HEK293T (cell line): Measurements from ENCODE around the gene OR9A4.

Experiments used
- BHLHE40 ChIP-seq: fragments of 450-650 bp; IDR thresholded peaks from 2 replicates; pipeline ENCODE4 v1.6.1; 2016; ENCODE audit warnings: mild to moderate bottlenecking, moderate library complexity, borderline replicate concordance
- FOXA1 ChIP-seq: fragments of 450-650 bp; IDR thresholded peaks from 2 replicates; pipeline ENCODE4 v1.6.1; 2016; ENCODE audit warnings: mild to moderate bottlenecking
- FOXM1 ChIP-seq: fragments of 450-650 bp; IDR thresholded peaks from 2 replicates; pipeline ENCODE4 v1.6.1; 2017; ENCODE audit warnings: mild to moderate bottlenecking, borderline replicate concordance
- HDGF ChIP-seq: fragments of 450-650 bp; IDR thresholded peaks from 2 replicates; pipeline ENCODE4 v1.6.1; 2017; ENCODE audit warnings: antibody characterized with exemption, borderline replicate concordance
- L3MBTL2 ChIP-seq: fragments of 450-650 bp; conservative IDR thresholded peaks from 2 replicates; pipeline ENCODE4 v1.6.1; 2016; ENCODE audit warnings: mild to moderate bottlenecking
- LEF1 ChIP-seq: fragments of 450-650 bp; IDR thresholded peaks from 2 replicates; pipeline ENCODE4 v1.6.1; 2017; ENCODE audit warnings: mild to moderate bottlenecking, borderline replicate concordance
- NFRKB ChIP-seq: fragments of 450-650 bp; IDR thresholded peaks from 2 replicates; pipeline ENCODE4 v1.6.1; 2016; ENCODE audit warnings: mild to moderate bottlenecking, moderate library complexity
- SP1 ChIP-seq: fragments of 450-650 bp; IDR thresholded peaks from 2 replicates; pipeline ENCODE4 v1.6.1; 2017
- SUZ12 ChIP-seq: fragments of 450-650 bp; IDR thresholded peaks from 2 replicates; pipeline ENCODE4 v1.6.1; 2016; ENCODE audit warnings: mild to moderate bottlenecking

DNA sequence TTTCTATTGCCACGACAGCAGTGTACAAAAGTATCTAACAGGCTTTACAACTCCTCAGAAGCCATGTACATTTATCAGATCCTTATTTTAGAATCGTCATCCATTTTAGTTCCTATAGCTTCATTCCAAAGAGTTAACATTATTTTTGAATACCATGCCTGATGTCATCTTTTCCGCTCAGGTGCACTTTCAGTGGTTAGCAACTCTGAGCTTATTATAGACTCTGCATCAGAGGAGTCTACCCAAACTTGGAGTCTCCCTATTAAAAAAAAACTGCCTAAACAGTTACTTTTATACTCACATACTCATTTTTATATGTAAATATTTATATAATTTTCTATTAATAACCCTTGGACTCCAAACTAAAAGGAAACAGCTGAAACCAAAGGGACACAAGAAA, 43.3 kb upstream of the OR9A4 start:
- TF ChIP-seq SP1 (no peak), SUZ12 (no peak), NFRKB (no peak), FOXM1 (no peak), LEF1 (no peak), FOXA1 (no peak), HDGF (no peak), BHLHE40 (no peak), L3MBTL2 (no peak)
